Posterior vena cava (tissue), 2 donors: ENCODE data around the gene VEZT. TPM values are rescaled to one million over a fixed set of nuclear protein-coding genes. Genes with fewer than 3 reads are reported as not detected.
"Not testable (repeated sequence)": the region's sequence is repeated elsewhere in the genome, so short reads cannot be mapped to it uniquely, and the experiment has no call there.

ENCODE experiments used
- DNase-seq: peaks from one replicate; pipeline ENCODE4 v3.0.0-alpha.2; 2020; ENCODE audit warnings: low spot score
- intact Hi-C, 2 donors: fragments of 100-400 bp; cut with DNase I; formaldehyde crosslinking; loops; one replicate each; pipeline versions ENCODE4 v1.14.1 to v1.14.2; 2022 to 2023
- total RNA-seq, 2 donors: library from RNA; stranded (reverse); fragmentation: NEBNext Ultra II Directional; extraction: Animal tissue kit (Norgen Biotek cat#: 25700); gene quantifications; one replicate each; pipeline ENCODE4 v1.2.1, GENCODE V29; 2021
- donor health status: DM: yes; HTN: yes; CAD: no.
- donor health status: DM: yes; HTN: yes; CAD: no.

VEZT gene
- total RNA-seq, 2 donors from 2014 or later, result 58.7 to 76.6 TPM

- intact Hi-C loops, result no loop called here
- DNase-seq, result no peak
Measured at GRCh38 chr12:95216711-95217376, 763 bp upstream of the VEZT start.

- intact Hi-C loops, result no loop called here
- DNase-seq, result no peak
Measured at GRCh38 chr12:95218150-95219133, 835 bp downstream of the VEZT start.

DNA sequence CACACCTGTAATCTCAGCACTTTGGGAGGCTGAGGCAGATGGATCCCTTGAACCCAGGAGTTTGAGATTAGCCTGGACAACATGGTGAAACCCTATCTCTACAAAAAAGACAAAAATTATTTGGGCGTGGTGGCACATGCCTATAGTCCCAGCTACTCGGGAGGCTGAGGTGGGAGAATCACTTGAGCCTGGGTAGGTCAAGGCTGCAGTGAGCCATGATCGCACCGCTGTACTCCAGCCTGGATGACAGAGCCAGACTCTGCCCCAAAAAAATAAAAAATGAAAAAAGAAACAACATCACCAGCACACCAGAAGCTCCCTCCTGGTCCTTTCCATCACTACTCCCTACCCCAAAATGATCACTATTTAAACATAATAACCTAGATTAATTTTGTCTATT is 2.6 kb downstream of the VEZT start:
- intact Hi-C loops, result no loop called here
- DNase-seq, result no peak

GRCh38 chr12:95220726-95221125 is 3.1 kb downstream of the VEZT start:
- intact Hi-C loops, result loop anchor here in 1 of 2 donors (1.0 kb wide), 1 partner anchor 20 kb away; no protein-coding TSS in a partner anchor
- DNase-seq, result no peak

GRCh38 chr12:95224202-95225170 is 6.9 kb downstream of the VEZT start:
- DNase-seq, result no peak
- intact Hi-C loops, result no loop called here

DNA sequence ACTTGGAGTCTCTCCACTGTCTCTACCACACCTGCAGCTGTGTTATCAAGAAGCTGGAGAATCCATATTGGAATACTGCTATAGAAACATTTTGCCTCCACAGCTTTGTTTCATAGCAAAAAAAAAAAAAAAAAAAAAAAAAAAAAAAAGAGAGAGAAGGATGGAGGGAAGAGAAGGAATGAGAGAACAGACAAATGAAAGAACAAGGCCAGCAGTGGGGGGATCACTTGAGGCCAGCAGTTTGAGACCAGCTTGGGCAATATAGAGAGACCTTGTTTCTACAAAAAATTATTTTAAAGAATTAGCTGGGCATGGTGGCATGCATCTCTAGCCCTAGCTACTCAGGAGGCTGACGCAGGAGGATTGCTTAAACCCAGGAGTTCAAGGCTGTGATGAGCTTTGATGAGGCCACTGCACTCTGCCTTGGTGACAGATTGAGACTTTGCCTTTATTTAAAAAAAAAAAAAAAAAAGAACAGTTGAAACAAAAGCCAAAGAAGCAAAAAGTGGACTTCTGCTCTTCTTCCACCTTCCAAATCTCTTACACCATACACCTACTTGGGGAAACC is 8.1 kb downstream of the VEZT start:
- intact Hi-C loops, result no loop called here
- no peak for DNase-seq

- no peak for DNase-seq
- intact Hi-C loops, result no loop called here
Measured at GRCh38 chr12:95227818-95228356, 10.3 kb downstream of the VEZT start.

- intact Hi-C loops, result no loop called here
- DNase-seq, result no peak
Measured at GRCh38 chr12:95228617-95229016, 11.0 kb downstream of the VEZT start.

DNA sequence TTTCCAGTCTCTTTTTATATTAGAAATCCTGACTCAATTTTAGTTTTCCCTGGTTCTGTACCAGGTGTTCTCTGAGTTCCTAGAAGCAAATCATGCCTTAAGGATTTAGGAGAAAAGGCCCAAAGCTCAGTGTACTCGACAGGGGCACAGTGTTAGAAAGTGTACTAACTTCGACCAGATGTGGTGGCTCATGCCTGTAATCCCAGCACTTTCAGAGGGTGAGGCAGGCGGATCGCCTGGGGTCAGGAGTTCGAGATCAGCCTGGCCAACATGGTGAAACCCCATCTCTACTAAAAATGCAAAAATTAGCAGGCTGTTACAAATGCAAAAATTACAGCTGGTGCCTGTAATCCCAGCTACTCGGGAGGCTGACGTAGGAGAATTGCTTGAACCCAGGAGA is 12.0 kb downstream of the VEZT start:
- DNase-seq, result no peak
- intact Hi-C loops, result no loop called here

DNA sequence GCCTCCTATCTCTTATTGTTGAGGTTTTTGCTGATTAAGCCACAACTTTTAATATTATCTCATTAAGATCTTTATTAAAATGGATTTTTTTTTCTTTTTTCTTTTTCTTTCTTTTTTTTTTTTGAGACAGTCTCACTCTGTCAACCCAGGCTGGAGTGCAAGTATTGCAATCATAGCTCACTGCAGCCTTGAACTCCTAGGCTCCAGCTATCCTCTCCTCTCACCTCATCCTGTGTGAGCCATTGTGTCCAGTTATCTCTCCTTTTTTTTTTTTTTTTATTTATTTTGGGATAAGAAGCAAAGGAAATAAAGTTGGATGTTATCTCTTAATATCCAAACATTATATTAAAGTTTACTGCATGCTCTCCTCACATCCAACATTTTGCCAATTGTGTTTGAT is 12.7 kb downstream of the VEZT start:
- no peak for DNase-seq
- intact Hi-C loops, result no loop called here

DNA sequence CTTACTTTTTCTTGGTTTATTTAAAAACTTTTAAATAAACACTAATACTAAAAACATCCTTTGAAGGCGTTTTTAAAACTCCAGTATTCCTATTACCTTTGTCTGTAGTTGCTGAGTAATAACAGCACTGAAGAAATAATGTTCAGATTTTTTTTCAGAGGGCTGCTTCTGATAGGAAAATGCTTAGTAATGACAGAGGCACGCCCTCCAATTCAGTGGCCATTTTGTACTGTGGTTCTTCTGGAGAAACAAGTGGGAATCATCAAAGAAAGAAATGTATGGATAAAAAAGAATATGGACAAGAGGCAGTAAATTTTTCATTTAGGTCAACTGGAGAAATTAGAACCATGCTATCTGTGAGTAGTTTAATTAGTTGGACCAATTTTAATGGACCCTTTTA is 13.6 kb downstream of the VEZT start:
- intact Hi-C loops, result no loop called here
- no peak for DNase-seq

DNA sequence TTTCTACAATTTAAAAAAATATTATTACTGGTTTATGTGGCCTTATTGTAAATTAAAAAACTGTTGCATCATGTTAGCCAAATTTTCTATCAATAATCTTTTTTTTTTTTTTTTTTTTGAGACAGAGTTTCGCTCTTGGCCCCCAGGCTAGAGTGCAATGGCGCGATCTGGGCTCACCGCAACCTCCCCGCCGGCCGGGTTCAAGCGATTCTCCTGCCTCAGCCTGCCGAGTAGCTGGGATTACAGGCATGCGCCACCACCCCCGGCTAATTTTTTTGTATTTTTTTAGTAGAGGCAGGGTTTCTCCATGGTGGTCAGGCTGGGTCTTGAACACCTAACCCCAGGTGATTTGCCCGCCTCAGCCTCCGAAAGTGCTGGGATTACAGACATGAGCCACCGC is 16.6 kb downstream of the VEZT start:
- DNase-seq, intact Hi-C loops: not testable (repeated sequence)

DNA sequence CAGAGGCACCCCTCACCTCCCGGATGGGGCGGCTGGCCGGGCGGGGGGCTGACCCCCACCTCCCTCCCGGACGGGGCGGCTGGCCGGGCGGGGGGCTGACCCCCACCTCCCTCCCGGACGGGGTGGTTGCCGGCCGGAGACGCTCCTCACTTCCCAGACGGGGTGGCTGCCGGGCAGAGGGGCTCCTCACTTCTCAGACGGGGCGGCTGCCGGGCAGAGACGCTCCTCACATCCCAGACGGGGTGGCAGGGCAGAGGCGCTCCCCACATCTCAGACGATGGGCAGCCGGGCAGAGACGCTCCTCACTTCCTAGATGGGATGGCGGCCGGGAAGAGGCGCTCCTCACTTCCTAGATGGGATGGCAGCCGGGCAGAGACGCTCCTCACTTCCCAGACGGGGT is 18.0 kb downstream of the VEZT start:
- DNase-seq, intact Hi-C loops: not testable (repeated sequence)

GRCh38 chr12:95237315-95237714 is 19.7 kb downstream of the VEZT start:
- DNase-seq, result no peak
- intact Hi-C loops, result no loop called here

- intact Hi-C loops, result no loop called here
- DNase-seq, result no peak
Measured at GRCh38 chr12:95238150-95238549, 20.5 kb downstream of the VEZT start.

GRCh38 chr12:95239216-95239615 is 21.6 kb downstream of the VEZT start:
- no peak for DNase-seq
- intact Hi-C loops, result no loop called here

GRCh38 chr12:95239835-95240234 is 22.2 kb downstream of the VEZT start:
- intact Hi-C loops, result loop anchor here in 1 of 2 donors (1.0 kb wide), 1 partner anchor 19 kb away; no protein-coding TSS in a partner anchor
- DNase-seq, result not testable (repeated sequence)

DNA sequence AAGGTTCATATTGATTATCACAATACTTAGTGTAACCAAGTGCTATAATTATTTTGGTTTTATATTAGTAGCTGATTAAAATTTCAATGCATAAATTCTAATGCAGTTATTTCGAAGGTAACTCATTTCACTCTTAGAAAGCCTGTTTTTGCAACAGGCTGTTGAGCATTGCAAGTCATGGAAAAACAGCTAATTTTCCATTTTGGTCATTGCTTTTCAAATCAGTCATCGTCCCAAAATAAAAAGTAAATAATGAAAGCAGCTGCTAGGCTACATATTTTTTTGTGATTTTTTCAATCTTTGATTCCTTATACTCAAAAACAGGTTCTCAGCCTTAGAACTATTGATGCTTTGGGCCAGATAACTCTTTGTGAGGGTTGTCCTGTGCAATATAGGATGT is 22.9 kb downstream of the VEZT start:
- DNase-seq, result no peak
- intact Hi-C loops, result loop anchor here in 1 of 2 donors (1.0 kb wide), 1 partner anchor 19 kb away; no protein-coding TSS in a partner anchor

DNA sequence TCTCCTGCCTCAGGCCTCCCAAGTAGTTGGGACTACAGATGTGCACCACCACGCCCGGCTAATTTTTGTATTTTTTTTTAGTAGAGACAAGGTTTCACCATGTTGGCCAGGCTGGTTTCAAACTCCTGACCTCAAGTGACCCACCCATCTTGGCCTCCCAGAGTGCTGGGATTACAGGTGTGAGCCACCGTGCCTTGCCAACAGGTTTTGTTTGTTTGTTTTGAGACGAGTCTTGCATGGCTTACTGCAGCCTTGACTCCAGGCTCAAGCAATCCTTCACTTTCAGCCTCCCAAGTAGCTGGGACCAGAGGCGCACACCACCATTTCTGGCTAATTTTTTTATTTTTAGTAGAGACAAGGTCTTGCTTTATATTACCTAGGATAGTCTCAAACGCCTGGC is 23.5 kb downstream of the VEZT start:
- DNase-seq, intact Hi-C loops: not testable (repeated sequence)
